ENCODE measurements around the gene NTM.

NTM gene

DNA sequence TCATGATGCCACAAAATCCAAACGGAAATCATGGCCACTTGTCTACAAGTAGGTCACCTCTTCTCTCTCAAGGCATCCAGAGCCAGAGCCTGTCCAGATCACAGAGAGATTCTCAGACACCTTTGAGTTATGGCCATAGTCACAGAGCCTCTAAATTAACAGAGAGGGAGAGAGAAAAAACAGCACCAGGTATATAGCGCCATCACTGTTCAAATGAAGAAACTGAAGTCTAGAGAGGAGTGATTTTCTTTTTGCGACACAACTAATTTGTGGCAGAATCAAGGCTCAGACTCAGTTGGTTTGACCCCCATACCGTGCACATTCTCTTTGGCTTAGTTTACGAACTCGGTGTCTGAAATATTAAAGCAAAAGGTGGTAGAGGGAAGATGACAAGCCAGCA, 512.9 kb downstream of the NTM start:
- no peak for DNase-seq
- no peaks in the 10 kb centered on the region for H3K4me1 ChIP-seq
- H3K27me3 ChIP-seq = no peaks in the 10 kb centered on the region
- TF ChIP-seq CTCF (IDR thresholded peaks at IDR 0.05; ENCODE audit: low read depth, low read length) = no peak
- H3K36me3 ChIP-seq = no peaks in the 10 kb centered on the region
- no peak overlapping the region for H3K4me3 ChIP-seq (ENCODE audit: low read depth, low read length)
- peaks cover 3% of the 10 kb centered on the region; the same call in 1 of the 2 replicates for H3K9me3 ChIP-seq

DNA sequence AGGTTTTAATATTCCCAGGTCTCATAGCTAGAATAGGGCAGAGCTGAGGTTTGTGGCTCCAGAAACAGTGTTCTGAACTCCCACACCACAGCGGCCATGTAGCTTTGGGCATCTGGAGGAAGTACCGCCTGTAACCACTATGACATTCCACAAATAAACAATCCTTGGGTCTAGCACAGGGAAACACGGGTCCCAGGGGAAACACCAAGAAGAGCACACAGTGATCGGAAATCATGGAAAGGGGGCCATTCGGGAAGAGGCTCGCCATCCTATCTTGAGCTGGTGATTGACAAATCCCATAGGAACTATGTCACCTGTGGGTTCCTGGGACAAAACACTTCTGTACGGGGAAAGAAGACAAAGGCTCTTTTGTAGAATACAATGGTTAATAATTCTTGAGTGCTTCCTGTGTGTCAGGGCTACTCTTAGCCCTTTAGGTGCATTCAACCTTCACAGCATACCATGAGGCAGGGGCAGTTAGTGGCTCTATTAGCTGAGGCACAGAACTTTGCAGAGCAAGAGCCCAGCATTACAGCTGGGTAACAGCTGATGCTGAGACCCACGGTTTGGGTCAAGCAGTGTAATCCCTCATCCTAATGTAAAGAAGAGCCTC, 514.2 kb downstream of the NTM start:
- no peak overlapping the region for H3K4me3 ChIP-seq (ENCODE audit: low read depth, low read length)
- no peaks in the 10 kb centered on the region for H3K36me3 ChIP-seq
- H3K9me3 ChIP-seq = peaks cover 3% of the 10 kb centered on the region; the same call in 1 of the 2 replicates
- DNase-seq = no peak
- no peaks in the 10 kb centered on the region for H3K27me3 ChIP-seq
- no peak for TF ChIP-seq CTCF (IDR thresholded peaks at IDR 0.05; ENCODE audit: low read depth, low read length)
- H3K4me1 ChIP-seq = no peaks in the 10 kb centered on the region

- Histone ChIP-seq H3K4me3 (ENCODE audit: low read depth, low read length) (no peak overlapping the region), H3K9me3 (peaks cover 3% of the 10 kb centered on the region; the same call in 1 of the 2 replicates)
- no peak for TF ChIP-seq CTCF (IDR thresholded peaks at IDR 0.05; ENCODE audit: low read depth, low read length)
Observed at GRCh38 chr11:131885431-131885830, 515.0 kb downstream of the NTM start.

GRCh38 chr11:131886201-131886600, 515.8 kb downstream of the NTM start:
- no peaks in the 10 kb centered on the region for H3K4me1 ChIP-seq
- H3K27me3 ChIP-seq = no peaks in the 10 kb centered on the region
- peaks cover 3% of the 10 kb centered on the region; the same call in 1 of the 2 replicates for H3K9me3 ChIP-seq
- no peak for TF ChIP-seq CTCF (IDR thresholded peaks at IDR 0.05; ENCODE audit: low read depth, low read length)
- no peak for DNase-seq
- H3K4me3 ChIP-seq (ENCODE audit: low read depth, low read length) = no peak overlapping the region
- no peaks in the 10 kb centered on the region for H3K36me3 ChIP-seq

More at GRCh38 chr11:131885431-131885830, 515.0 kb downstream of the NTM start:
- Histone ChIP-seq H3K27me3 (no peaks in the 10 kb centered on the region), H3K36me3 (no peaks in the 10 kb centered on the region), H3K4me1 (no peaks in the 10 kb centered on the region)
- no peak for DNase-seq

- H3K4me3 ChIP-seq (ENCODE audit: low read depth, low read length) = no peak overlapping the region
- no peaks in the 10 kb centered on the region for H3K9me3 ChIP-seq
- H3K36me3 ChIP-seq = no peaks in the 10 kb centered on the region
- DNase-seq = no peak
- no peak for TF ChIP-seq CTCF (IDR thresholded peaks at IDR 0.05; ENCODE audit: low read depth, low read length)
- no peaks in the 10 kb centered on the region for H3K27me3 ChIP-seq
- no peaks in the 10 kb centered on the region for H3K4me1 ChIP-seq
Observed at GRCh38 chr11:131888230-131888855, 517.9 kb downstream of the NTM start.

DNA sequence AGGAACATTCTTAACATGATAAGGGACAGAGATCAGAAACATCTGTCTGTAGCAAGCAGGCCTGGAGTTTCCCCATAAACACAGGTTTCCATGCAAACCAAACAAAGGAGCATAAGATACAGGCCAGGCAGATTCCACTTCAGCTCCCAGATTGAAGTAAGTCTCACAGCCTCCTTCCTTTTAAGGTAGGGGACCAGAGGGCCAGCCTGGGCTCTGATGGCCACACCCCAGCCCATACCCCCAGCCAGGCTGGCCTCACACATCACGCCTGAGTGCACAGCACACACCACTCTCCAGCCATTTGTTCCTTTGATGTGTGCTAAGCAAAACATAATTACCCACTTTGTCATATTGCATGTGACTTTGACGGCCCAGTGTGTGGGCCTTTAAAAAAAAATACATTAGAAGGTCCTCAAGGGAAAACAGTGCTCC, 518.7 kb downstream of the NTM start:
- Histone ChIP-seq H3K27me3 (no peaks in the 10 kb centered on the region), H3K4me1 (no peaks in the 10 kb centered on the region), H3K4me3 (ENCODE audit: low read depth, low read length) (no peak overlapping the region), H3K36me3 (no peaks in the 10 kb centered on the region), H3K9me3 (no peaks in the 10 kb centered on the region)
- TF ChIP-seq CTCF (IDR thresholded peaks at IDR 0.05; ENCODE audit: low read depth, low read length) = no peak
- DNase-seq = no peak

Measured in BE2C (cell line).